Kidney (tissue), 14 donors: ENCODE results near the gene NPM3. TPM values are rescaled to one million over a fixed set of nuclear protein-coding genes. Genes with fewer than 3 reads are reported as not detected.

ENCODE experiments used
- DNase-seq, 5 donors: peaks; one replicate each; pipeline ENCODE4 v3.0.0-alpha.2; 2013 to 2020
- FAIRE-seq: peaks from 2 replicates; lab custom pipeline; 2012; peaks lifted over from hg19 to GRCh38; lab: Jason Lieb, UNC
- H3K27ac ChIP-seq, 2 donors: one replicate each; pipeline ENCODE4 v1.7.0; 2013; ENCODE audit warnings: low read depth in 2 of 2, low read length in 2 of 2, inconsistent platforms in 1 of 2
- H3K27me3 ChIP-seq: one replicate; pipeline ENCODE4 v1.7.1; 2013; ENCODE audit warnings: low read length, inconsistent platforms; ENCODE audit not compliant: control insufficient read depth, insufficient read depth
- H3K36me3 ChIP-seq, 3 donors: one replicate each; pipeline versions ENCODE4 v1.7.0 to v1.7.1; 2013; ENCODE audit warnings: low read length in 3 of 3, control low read depth in 1 of 3, inconsistent platforms in 1 of 3; ENCODE audit not compliant: insufficient read depth in 3 of 3, control insufficient read depth in 2 of 3
- H3K4me1 ChIP-seq, 3 donors: one replicate each; pipeline versions ENCODE4 v1.7.0 to v1.7.1; 2013; ENCODE audit warnings: low read length in 3 of 3, inconsistent platforms in 1 of 3, low read depth in 1 of 3; ENCODE audit not compliant: control insufficient read depth in 2 of 3, insufficient read depth in 2 of 3
- H3K4me3 ChIP-seq, 3 donors: one replicate each; pipeline versions ENCODE4 v1.7.0 to v1.8.1; 2013; ENCODE audit warnings: low read length in 3 of 3, control low read depth in 1 of 3, inconsistent platforms in 1 of 3
- H3K9ac ChIP-seq, 3 donors: one replicate each; pipeline versions ENCODE4 v1.7.0 to v1.7.1; 2013; ENCODE audit warnings: low read length in 3 of 3, control low read depth in 1 of 3, inconsistent platforms in 1 of 3
- H3K9me3 ChIP-seq, 3 donors: one replicate each; pipeline versions ENCODE4 v1.7.0 to v1.7.1; 2013; ENCODE audit warnings: low read length in 3 of 3, control low read depth in 1 of 3, inconsistent platforms in 1 of 3; ENCODE audit not compliant: control insufficient read depth in 2 of 3, insufficient read depth in 1 of 3
- CTCF ChIP-seq: IDR thresholded peaks from 3 replicates; pipeline ENCODE4 v1.5.1; 2012; ENCODE audit warnings: mild to moderate bottlenecking, moderate library complexity, borderline replicate concordance; ENCODE audit not compliant: insufficient read depth; ENCODE audit errors: extremely low read depth
- intact Hi-C: fragments of 100-400 bp; cut with DNase I; formaldehyde crosslinking; loops from one replicate; pipeline ENCODE4 v1.11.1; 2022
- polyA plus RNA-seq: library from polyadenylated mRNA; stranded (reverse); fragments of 350-450 nt; fragmentation: Illumina TruSeq; extraction: RNeasy Lipid Tissue Mini Kit (QIAGEN cat#74804); gene quantifications from one replicate; pipeline ENCODE4 v1.2.3, GENCODE V29; 2014; ENCODE audit warnings: low read depth, low replicate concordance; ENCODE audit not compliant: insufficient read depth
- total RNA-seq: library from RNA; stranded (reverse); fragmentation: NEBNext Ultra II Directional; extraction: Animal tissue kit (Norgen Biotek cat#: 25700); gene quantifications from one replicate; pipeline ENCODE4 v1.2.1, GENCODE V29; 2021
- donor health status: control.
- donor health status: control.
- donor health status: control.
- donor health status: control.
- donor health status: control.
- donor health status: DM: yes; HTN: yes; CAD: no.
- donor health status: Normal renal cell carcinoma (clear cell type).

NPM3 gene
- total and polyA plus RNA-seq, 2 donors from 2014 or later: 23.8 to 34.0 TPM

DNA sequence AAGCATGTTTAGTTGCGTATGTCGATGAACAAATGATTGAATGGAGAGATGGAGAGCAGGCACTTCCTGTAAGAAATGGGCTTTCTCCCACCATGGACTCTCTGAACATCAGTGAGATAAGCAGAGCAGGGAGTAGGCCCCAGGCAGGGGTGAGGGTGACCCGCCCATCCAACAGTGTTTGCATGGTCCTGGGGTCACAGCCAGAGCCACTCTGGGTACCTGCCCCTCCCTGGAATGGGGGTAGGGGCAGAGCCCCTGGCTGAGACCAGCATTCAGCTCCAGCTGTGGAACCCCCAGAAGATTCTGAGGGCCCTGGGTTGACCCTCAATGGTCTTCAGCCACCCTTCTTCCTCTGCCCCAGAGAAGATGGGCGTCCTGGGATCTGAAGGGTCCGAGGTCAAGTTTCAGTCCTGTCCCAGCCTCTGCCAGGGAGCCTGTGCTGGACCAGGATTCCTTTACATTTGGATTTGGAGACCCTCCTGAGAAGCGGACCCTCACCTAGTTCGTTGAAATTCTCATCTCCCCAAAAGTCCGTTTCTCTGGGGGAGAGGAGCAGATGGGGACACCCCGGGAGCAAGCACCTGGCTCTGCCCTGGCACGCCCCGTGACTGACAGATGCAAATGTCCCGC lies 5.0 kb downstream of the NPM3 start:
- peaks cover 0 to 26% (median 4%) of the 10 kb centered on the region in 3 donors for H3K4me1 ChIP-seq
- H3K4me3 ChIP-seq: no peak overlapping the region
- intact Hi-C loops: loop anchor here (10.0 kb wide), 1 partner anchor 173 kb away; no protein-coding TSS in a partner anchor
- no peaks in the 10 kb centered on the region for H3K9me3 ChIP-seq
- TF ChIP-seq CTCF: no peak
- H3K27ac ChIP-seq: no peak overlapping the region
- DNase-seq: peak in 2 of 5 donors; percentile 47 to 72
- H3K9ac ChIP-seq: no peak overlapping the region
- no peak for FAIRE-seq
- peaks cover 26% of the 10 kb centered on the region for H3K27me3 ChIP-seq
- H3K36me3 ChIP-seq: no peaks in the 10 kb centered on the region

- Histone ChIP-seq H3K36me3 (no peaks in the 10 kb centered on the region), H3K27ac (no peak overlapping the region), H3K27me3 (peaks cover 31% of the 10 kb centered on the region), H3K4me3 (no peak overlapping the region), H3K9me3 (no peaks in the 10 kb centered on the region), H3K9ac (no peak overlapping the region), H3K4me1 (peaks cover 0 to 23% (median 2%) of the 10 kb centered on the region in 3 donors)
- peak in 1 of 5 donors; percentile 58 for DNase-seq
- TF ChIP-seq CTCF: no peak
- no peak for FAIRE-seq
- intact Hi-C loops: loop anchor here (10.0 kb wide), 1 partner anchor 173 kb away; no protein-coding TSS in a partner anchor
Measured at GRCh38 chr10:101777619-101778145, 5.6 kb downstream of the NPM3 start.

- DNase-seq (peak in 2 of 5 donors; percentile 53 to 73), FAIRE-seq (no peak)
- H3K27ac ChIP-seq: no peak overlapping the region
- H3K36me3 ChIP-seq: no peaks in the 10 kb centered on the region
- no peak overlapping the region for H3K4me3 ChIP-seq
- peaks cover 35% of the 10 kb centered on the region for H3K27me3 ChIP-seq
- no peak overlapping the region for H3K9ac ChIP-seq
- intact Hi-C loops: loop anchor here (10.0 kb wide), 1 partner anchor 171 kb away; no protein-coding TSS in a partner anchor
- TF ChIP-seq CTCF: no peak
- H3K4me1 ChIP-seq: peaks cover 0 to 14% (median 0%) of the 10 kb centered on the region in 3 donors
- H3K9me3 ChIP-seq: no peaks in the 10 kb centered on the region
Measured at GRCh38 chr10:101776161-101776817, 7.0 kb downstream of the NPM3 start.
